ENCODE results near the gene OR52H1. TPM values are rescaled to one million over a fixed set of nuclear protein-coding genes. Genes with fewer than 3 reads are reported as not detected.

OR52H1 gene
- polyA plus RNA-seq, 2 of the 4 experiments (the other 2 are of a cell fraction) = not detected

DNA sequence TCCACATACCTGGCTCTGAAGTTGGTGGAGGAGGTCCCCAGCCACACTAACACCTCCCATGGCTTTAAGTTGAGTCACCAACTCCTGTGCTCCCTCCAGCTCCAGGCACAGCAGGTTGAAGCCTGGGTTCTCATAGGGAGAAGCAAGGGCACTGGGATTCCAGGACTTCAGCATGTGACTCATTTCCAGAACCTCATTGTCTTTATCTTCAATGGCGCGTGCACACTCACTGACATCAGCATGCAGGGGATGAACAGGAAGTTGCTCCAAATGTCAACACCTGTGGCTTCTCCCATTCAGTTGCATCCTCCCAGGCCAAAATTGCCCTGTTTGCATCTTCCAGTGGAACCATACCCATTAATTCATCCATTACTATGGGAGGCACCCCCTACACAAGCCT is 26.0 kb downstream of the OR52H1 start:
- 88% methylated on average over 2 of the region's 2 CpGs for whole genome bisulfite sequencing (ENCODE audit: missing lambda C conversion rate)
- DNase-seq (ENCODE audit: low read depth in 1 of 2, low spot score in 1 of 2) = no peak
- H3K4me2 ChIP-seq = no peak overlapping the region
- no peak for ATAC-seq
- H3K4me3 ChIP-seq = no peak overlapping the region
- H3K9me3 ChIP-seq = no peaks in the 10 kb centered on the region
- POLR2A ChIA-PET = no interaction called here
- no peak overlapping the region for H3K27ac ChIP-seq
- no peak for FAIRE-seq
- TF ChIP-seq, protein P1, sequence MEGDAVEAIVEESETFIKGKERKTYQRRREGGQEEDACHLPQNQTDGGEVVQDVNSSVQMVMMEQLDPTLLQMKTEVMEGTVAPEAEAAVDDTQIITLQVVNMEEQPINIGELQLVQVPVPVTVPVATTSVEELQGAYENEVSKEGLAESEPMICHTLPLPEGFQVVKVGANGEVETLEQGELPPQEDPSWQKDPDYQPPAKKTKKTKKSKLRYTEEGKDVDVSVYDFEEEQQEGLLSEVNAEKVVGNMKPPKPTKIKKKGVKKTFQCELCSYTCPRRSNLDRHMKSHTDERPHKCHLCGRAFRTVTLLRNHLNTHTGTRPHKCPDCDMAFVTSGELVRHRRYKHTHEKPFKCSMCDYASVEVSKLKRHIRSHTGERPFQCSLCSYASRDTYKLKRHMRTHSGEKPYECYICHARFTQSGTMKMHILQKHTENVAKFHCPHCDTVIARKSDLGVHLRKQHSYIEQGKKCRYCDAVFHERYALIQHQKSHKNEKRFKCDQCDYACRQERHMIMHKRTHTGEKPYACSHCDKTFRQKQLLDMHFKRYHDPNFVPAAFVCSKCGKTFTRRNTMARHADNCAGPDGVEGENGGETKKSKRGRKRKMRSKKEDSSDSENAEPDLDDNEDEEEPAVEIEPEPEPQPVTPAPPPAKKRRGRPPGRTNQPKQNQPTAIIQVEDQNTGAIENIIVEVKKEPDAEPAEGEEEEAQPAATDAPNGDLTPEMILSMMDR (IDR thresholded peaks at IDR 0.05) = no peak
- no peak for TF ChIP-seq SREBF2 (IDR thresholded peaks at IDR 0.05)
- no peaks in the 10 kb centered on the region for H3K4me1 ChIP-seq
- CTCF ChIA-PET = no interaction called here

DNA sequence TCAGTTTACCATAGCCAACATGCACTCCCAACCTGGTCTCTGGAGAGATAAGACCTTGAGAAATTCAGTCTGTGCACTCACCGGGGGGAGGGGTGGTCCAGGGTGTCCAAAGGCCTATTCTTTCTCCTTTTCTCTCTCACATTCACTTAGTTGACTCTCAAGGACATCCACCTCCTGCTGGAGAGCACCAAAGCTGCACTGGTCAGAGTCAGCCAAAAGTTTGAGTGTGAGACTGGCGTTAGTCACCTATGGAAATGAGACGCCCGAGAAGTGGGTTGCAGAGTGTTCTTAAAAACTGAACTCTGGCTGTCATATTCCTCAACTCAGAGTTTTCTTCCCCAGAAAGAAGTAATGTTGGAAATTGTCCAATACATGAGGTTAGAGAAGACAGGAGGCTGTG is 26.8 kb downstream of the OR52H1 start:
- Histone ChIP-seq H3K4me3 (no peak overlapping the region), H3K4me1 (no peaks in the 10 kb centered on the region), H3K9me3 (no peaks in the 10 kb centered on the region), H3K4me2 (no peak overlapping the region), H3K27ac (no peak overlapping the region)
- FAIRE-seq (no peak), DNase-seq (ENCODE audit: low read depth in 1 of 2, low spot score in 1 of 2) (no peak), ATAC-seq (no peak)
- no peak for TF ChIP-seq JUN (IDR thresholded peaks at IDR 0.05)
- no peak for TF ChIP-seq FOSL2 (IDR thresholded peaks at IDR 0.05)
- TF ChIP-seq FOSL2 (CRISPR knock-in tag; IDR thresholded peaks at IDR 0.05) = no peak
- TF ChIP-seq, protein P2, sequence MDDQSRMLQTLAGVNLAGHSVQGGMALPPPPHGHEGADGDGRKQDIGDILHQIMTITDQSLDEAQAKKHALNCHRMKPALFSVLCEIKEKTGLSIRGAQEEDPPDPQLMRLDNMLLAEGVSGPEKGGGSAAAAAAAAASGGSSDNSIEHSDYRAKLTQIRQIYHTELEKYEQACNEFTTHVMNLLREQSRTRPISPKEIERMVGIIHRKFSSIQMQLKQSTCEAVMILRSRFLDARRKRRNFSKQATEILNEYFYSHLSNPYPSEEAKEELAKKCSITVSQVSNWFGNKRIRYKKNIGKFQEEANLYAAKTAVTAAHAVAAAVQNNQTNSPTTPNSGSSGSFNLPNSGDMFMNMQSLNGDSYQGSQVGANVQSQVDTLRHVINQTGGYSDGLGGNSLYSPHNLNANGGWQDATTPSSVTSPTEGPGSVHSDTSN (IDR thresholded peaks at IDR 0.05) = no peak
- TF ChIP-seq MYC (IDR thresholded peaks at IDR 0.05; ENCODE audit: borderline replicate concordance, low read length) = no peak
- TF ChIP-seq SMC3 (IDR thresholded peaks at IDR 0.05) = no peak
- no peak for TF ChIP-seq CBX8 (IDR thresholded peaks at IDR 0.05)
- no peak for TF ChIP-seq TFCP2L1 (CRISPR knock-in tag; IDR thresholded peaks at IDR 0.05)
- TF ChIP-seq FOSB (CRISPR knock-in tag; IDR thresholded peaks at IDR 0.05) = no peak
- TF ChIP-seq ZNF302 (CRISPR knock-in tag; IDR thresholded peaks at IDR 0.05) = no peak
- no peak for TF ChIP-seq NPAS2 (CRISPR knock-in tag; IDR thresholded peaks at IDR 0.05; ENCODE audit: borderline replicate concordance)
- TF ChIP-seq KDM5A (IDR thresholded peaks at IDR 0.05) = no peak
- TF ChIP-seq NR3C1 (IDR thresholded peaks at IDR 0.05) = no peak
- TF ChIP-seq, protein P3, sequence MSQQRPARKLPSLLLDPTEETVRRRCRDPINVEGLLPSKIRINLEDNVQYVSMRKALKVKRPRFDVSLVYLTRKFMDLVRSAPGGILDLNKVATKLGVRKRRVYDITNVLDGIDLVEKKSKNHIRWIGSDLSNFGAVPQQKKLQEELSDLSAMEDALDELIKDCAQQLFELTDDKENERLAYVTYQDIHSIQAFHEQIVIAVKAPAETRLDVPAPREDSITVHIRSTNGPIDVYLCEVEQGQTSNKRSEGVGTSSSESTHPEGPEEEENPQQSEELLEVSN (IDR thresholded peaks at IDR 0.05; ENCODE audit: borderline replicate concordance, low read depth) = no peak
- TF ChIP-seq, protein P4, sequence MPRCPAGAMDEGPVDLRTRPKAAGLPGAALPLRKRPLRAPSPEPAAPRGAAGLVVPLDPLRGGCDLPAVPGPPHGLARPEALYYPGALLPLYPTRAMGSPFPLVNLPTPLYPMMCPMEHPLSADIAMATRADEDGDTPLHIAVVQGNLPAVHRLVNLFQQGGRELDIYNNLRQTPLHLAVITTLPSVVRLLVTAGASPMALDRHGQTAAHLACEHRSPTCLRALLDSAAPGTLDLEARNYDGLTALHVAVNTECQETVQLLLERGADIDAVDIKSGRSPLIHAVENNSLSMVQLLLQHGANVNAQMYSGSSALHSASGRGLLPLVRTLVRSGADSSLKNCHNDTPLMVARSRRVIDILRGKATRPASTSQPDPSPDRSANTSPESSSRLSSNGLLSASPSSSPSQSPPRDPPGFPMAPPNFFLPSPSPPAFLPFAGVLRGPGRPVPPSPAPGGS (IDR thresholded peaks at IDR 0.05) = no peak
- POLR2A ChIA-PET = no interaction called here
- CTCF ChIA-PET = no interaction called here
- WGBS (ENCODE audit: missing lambda C conversion rate) = 70% methylated on average over 4 of the region's 4 CpGs

DNA sequence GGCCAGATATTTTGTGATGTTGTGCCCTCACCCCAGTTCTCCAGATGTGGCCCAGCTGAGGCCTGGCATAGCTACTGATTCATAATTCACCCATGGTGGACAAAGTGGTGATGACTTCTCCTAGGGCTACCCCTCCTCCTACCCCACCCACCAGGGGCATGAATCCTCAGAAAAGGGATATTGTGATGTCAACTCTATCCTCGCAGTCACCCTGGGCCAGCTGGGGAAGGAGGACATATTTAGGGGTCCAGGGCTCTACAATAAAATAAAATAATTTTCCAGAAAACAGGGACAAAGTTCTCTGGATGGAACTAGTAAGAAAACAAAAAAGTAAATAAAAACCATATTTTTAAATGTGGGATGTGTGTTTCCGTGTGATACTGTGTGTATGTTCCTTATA is 31.7 kb downstream of the OR52H1 start, which contains the start of gene UBQLNL:
TSS of gene UBQLNL (minus strand) at position 101 of the 400 bp plus-strand sequence. CDS start 258 bp downstream, outside the sequence.
- H3K9me3 ChIP-seq = no peaks in the 10 kb centered on the region
- POLR2A ChIA-PET = no interaction called here
- 5% methylated on average over 2 of the region's 2 CpGs for WGBS (ENCODE audit: missing lambda C conversion rate)
- no peak for ATAC-seq
- H3K4me1 ChIP-seq = no peaks in the 10 kb centered on the region
- FAIRE-seq = no peak
- no peak within 1 kb of the TSS for H3K27ac ChIP-seq
- no peak within 1 kb of the TSS for H3K4me2 ChIP-seq
- DNase-seq (ENCODE audit: low read depth in 1 of 2, low spot score in 1 of 2) = no peak
- TF ChIP-seq BHLHE40 (IDR thresholded peaks at IDR 0.05; ENCODE audit: low read depth, low read length) (no peak), SMC3 (IDR thresholded peaks at IDR 0.05) (no peak), CHD4 (IDR thresholded peaks at IDR 0.05; ENCODE audit: borderline replicate concordance) (no peak), MAZ (IDR thresholded peaks at IDR 0.05; ENCODE audit: borderline replicate concordance, low read depth, low read length) (no peak), HOXB5 (CRISPR knock-in tag; IDR thresholded peaks at IDR 0.05) (no peak), ESRRA (IDR thresholded peaks at IDR 0.05; ENCODE audit: borderline replicate concordance, low read length) (no peak), RNF2 (IDR thresholded peaks at IDR 0.05; ENCODE audit: borderline replicate concordance, low read depth) (no peak), EHF (CRISPR knock-in tag; IDR thresholded peaks at IDR 0.05) (no peak), CEBPB (IDR thresholded peaks at IDR 0.05) (no peak), HEYL (CRISPR knock-in tag; IDR thresholded peaks at IDR 0.05) (no peak), RAD21 (conservative IDR thresholded peaks at IDR 0.05 in 1 of 2, IDR thresholded peaks at IDR 0.05 in 1 of 2) (no peak)
- TF ChIP-seq, protein P5, sequence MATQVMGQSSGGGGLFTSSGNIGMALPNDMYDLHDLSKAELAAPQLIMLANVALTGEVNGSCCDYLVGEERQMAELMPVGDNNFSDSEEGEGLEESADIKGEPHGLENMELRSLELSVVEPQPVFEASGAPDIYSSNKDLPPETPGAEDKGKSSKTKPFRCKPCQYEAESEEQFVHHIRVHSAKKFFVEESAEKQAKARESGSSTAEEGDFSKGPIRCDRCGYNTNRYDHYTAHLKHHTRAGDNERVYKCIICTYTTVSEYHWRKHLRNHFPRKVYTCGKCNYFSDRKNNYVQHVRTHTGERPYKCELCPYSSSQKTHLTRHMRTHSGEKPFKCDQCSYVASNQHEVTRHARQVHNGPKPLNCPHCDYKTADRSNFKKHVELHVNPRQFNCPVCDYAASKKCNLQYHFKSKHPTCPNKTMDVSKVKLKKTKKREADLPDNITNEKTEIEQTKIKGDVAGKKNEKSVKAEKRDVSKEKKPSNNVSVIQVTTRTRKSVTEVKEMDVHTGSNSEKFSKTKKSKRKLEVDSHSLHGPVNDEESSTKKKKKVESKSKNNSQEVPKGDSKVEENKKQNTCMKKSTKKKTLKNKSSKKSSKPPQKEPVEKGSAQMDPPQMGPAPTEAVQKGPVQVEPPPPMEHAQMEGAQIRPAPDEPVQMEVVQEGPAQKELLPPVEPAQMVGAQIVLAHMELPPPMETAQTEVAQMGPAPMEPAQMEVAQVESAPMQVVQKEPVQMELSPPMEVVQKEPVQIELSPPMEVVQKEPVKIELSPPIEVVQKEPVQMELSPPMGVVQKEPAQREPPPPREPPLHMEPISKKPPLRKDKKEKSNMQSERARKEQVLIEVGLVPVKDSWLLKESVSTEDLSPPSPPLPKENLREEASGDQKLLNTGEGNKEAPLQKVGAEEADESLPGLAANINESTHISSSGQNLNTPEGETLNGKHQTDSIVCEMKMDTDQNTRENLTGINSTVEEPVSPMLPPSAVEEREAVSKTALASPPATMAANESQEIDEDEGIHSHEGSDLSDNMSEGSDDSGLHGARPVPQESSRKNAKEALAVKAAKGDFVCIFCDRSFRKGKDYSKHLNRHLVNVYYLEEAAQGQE (IDR thresholded peaks at IDR 0.05) = no peak
- TF ChIP-seq, protein P3 (IDR thresholded peaks at IDR 0.05; ENCODE audit: borderline replicate concordance, low read depth) = no peak
- no peak within 1 kb of the TSS for H3K4me3 ChIP-seq
- CTCF ChIA-PET = no interaction called here
